ENCODE results near the gene CEP152.
"Not testable (repeated sequence)": the region's sequence is repeated elsewhere in the genome, so short reads cannot be mapped to it uniquely, and the experiment has no call there.

The CEP152 gene

GRCh38 chr15:48814286-48814685 lies 3.4 kb upstream of the CEP152 start:
- no peak for FAIRE-seq
- DNase-seq (ENCODE audit: insufficient read length, low spot score) = no peak

GRCh38 chr15:48811325-48811958 lies 573 bp upstream of the CEP152 start:
- FAIRE-seq = no peak
- DNase-seq (ENCODE audit: insufficient read length, low spot score) = no peak

DNA sequence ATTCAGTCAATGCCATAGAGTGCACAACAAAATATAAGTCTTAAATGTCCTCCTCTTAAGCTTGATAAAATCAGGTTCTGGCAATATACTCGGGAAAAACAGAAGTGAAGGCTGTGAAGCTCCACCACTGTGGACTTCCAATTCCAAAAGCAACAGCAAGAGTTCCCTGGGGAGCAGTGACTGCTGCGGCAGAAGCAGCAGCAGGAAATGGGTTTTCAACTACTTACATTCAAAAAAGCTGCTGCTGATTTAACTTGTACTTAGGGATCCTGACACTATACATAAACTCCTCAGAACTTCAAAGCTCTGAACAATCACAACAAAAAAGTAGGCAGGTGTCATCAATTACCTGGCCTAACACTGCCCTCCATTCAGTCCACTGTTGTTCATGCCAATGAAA lies 4.7 kb downstream of the CEP152 start:
- no peak for DNase-seq (ENCODE audit: insufficient read length, low spot score)

DNA sequence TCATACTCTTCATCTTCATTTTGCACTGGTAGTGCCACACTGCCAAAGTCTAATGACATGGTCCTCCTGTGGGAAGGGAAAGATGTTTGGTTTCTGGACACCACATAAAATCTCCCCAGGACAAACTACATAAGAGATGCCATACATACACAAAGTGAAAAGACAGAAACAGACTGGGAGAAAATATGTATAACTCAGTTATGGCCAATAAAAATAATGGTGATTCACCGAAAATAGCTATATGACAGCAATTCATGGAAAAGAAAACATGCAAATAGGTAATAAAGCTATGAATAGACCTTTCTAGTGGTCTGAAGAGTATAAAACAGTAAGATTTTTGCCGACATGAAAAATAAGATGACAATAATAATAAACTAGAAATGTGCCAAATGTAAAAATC lies 5.3 kb downstream of the CEP152 start:
- no peak for FAIRE-seq
- DNase-seq (ENCODE audit: insufficient read length, low spot score) = no peak

More for the DNA sequence above, 4.7 kb downstream of the CEP152 start:
- FAIRE-seq = peak; percentile 26

DNA sequence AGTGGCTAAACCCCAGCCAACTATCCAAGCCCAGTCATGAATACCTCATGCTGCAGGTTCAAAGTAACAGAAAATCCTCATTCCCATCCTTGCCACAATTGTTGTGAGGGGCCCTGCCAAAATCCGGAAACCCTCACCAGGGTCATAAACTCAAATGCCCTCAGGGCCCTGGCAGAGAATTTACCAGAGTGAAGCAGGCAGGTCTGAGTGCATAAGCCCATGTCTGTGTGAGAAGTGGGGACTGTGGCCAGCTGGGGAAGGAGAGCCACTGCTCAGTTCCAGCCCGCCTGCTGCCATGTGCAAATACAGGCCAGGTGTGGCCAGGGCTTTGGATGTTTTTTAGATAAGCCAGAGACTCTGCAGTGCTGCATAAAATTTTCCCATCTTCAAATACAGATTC lies 7.0 kb downstream of the CEP152 start:
- no peak for DNase-seq (ENCODE audit: insufficient read length, low spot score)

DNA sequence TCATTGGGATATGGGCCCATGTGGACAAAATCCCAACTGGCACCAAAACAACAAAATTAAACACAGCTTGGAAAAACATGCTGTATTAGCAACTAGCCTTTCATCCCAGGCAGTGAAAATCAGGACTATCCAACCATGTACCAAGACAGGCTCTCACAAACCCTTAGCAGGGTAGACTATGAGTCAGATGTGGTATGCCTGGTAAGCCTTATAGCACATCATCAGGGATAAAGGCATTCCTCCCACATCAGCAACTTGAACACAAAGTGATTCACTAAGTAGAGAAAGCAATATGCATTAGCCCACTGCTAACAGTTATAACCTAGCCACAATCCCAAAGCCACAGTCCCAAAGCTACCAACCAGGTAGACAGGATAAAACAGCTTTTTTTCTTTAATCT lies 8.0 kb downstream of the CEP152 start:
- no peak for DNase-seq (ENCODE audit: insufficient read length, low spot score)
- FAIRE-seq = peak; percentile 37

More for the DNA sequence above, 7.0 kb downstream of the CEP152 start:
- no peak for FAIRE-seq

DNA sequence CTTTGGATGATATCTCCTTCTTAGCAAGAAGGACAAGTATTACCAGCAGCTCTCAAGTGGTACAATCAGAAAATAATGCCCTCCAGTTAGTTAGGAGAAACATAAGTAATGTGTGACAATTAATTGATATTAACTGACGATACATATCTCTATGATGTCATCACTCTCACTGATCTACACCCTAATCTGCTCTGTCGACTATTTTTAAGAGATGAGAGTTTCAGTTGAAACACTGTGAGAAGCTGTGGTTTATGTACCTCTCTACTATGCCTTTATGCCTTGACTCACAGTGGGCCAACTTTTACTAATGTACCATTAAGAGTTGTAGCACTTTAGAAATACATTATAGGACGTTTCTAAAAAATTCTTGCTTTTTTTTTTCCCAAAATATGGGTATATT lies 8.6 kb downstream of the CEP152 start:
- no peak for DNase-seq (ENCODE audit: insufficient read length, low spot score)
- no peak for FAIRE-seq

- FAIRE-seq (peak; percentile 44), DNase-seq (ENCODE audit: insufficient read length, low spot score) (no peak)
These were observed 9.9 kb downstream of the CEP152 start for GRCh38 chr15:48800811-48801455.

DNA sequence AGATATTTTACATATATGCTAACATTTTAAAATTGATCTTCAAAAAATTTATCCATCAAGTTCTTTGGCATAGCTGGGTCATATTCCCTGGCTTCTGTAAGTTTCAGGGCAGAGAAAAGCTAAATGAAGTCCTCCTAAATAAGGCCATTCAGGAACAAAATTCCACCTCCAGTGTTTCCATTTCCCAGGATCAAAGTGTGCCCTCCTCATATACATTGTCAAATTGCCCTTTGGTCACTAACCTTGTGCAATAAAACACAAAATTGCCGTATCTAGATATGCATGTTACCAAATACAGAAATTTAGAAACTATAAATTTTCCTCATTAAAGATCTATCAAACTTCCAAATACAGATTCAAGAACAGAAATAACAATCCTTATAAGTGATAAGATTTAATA lies 10.6 kb downstream of the CEP152 start:
- no peak for DNase-seq (ENCODE audit: insufficient read length, low spot score)
- FAIRE-seq = no peak

DNA sequence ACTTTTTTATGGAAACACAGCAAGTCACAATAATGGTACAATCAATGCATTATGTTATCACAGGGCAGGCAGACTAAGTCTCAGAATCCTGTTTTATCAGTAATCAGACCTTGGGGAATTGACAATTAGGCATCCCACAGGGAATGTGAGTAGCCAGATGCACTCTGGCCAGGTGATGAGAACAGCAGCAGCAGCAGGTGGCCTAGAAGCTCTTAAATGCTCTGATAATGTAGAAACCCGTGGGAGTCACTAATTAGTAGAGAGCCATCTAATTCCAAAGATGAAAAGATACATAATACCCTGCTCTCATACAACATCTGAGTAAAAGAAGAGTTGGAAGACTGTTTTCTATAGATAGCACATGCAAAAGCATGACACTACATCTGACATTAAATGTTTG lies 12.6 kb downstream of the CEP152 start:
- DNase-seq (ENCODE audit: insufficient read length, low spot score) (no peak), FAIRE-seq (no peak)

GRCh38 chr15:48796930-48797329 lies 13.9 kb downstream of the CEP152 start:
- DNase-seq (ENCODE audit: insufficient read length, low spot score) (no peak), FAIRE-seq (peak; percentile 79)

DNA sequence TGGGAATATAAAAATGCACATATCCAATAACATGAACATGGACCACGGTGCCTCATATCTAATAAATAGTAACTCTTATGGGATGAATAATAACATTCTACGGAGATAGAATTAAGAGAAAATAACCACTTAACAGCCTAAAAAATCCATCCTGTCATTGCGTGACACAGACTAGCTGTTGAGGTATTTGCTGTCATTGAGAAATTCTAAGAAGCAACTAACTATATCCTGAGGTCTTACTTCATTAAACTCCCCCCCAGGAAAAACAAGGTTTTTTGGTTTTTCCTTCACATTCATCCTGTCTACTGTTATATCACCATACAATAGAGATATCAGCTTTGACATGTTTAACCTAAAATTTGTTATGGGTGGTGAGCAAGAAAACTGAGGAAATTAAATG lies 14.3 kb downstream of the CEP152 start:
- FAIRE-seq = no peak
- no peak for DNase-seq (ENCODE audit: insufficient read length, low spot score)

DNA sequence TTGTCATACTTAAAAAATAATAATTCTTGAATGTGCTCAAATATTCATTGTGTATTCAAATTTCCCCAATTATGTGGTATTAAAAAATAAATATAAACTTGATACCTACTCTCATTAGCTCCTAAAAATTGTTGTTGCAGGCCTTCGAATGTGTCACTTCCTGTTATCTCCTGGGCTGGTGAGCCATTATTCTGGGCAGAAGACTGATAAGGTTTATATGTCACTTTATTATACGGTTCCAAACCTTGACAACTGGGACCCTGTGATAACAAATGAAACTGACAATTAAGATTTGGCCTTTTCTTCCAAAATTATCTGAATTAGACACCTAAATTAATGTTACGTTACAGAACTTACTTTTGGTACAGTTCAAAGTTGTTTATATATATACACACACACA lies 15.0 kb downstream of the CEP152 start:
- FAIRE-seq = peak; percentile 81
- DNase-seq (ENCODE audit: insufficient read length, low spot score) = no peak

GRCh38 chr15:48794697-48795134 lies 16.2 kb downstream of the CEP152 start:
- peak; percentile 96 for FAIRE-seq
- DNase-seq (ENCODE audit: insufficient read length, low spot score) = peak; percentile 5

DNA sequence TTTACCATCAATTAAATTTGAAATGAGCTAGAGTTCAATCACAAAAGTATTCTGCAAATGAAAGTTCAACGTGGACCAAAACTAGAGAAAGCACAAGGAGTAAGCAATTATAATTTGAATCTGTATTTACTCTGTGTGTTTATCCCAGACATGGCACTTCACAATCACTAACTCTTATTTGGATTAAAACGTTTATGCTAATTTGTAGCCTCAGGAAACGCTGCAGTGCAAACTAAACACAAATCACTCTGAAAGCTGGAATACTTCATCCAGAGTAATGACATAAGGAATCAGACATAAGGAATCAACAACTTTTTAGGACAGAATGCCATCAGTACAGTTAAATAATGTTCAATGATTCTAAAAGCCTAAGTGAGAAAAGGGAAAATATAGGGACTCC lies 18.5 kb downstream of the CEP152 start:
- DNase-seq (ENCODE audit: insufficient read length, low spot score) (no peak), FAIRE-seq (no peak)

GRCh38 chr15:48790466-48791115 lies 20.3 kb downstream of the CEP152 start:
- DNase-seq (ENCODE audit: insufficient read length, low spot score) = not testable (repeated sequence)
- peak; percentile 23 for FAIRE-seq

DNA sequence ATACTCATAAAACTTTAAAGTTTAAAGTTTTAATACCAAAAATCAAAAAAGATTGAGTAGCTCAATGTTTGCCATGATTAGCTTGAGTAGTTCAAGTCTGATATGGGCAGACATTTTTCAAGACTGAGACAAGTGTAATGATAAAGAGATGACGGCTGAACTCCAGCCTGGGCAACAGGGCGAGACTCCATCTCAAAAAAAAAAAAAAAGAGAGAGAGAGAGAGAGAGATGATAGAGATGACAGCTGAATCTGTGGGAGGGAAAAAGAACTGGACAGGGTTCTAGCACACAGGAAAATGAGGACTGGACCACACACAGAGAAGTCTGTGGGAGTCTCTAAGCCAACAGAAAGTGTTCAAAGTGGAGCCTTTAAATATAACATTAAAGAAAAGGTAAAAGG lies 25.2 kb downstream of the CEP152 start:
- FAIRE-seq = no peak
- no peak for DNase-seq (ENCODE audit: insufficient read length, low spot score)

- FAIRE-seq (no peak), DNase-seq (ENCODE audit: insufficient read length, low spot score) (no peak)
These were observed 25.7 kb downstream of the CEP152 start for GRCh38 chr15:48785195-48785594.

GRCh38 chr15:48784756-48785155 lies 26.1 kb downstream of the CEP152 start:
- FAIRE-seq = no peak

DNA sequence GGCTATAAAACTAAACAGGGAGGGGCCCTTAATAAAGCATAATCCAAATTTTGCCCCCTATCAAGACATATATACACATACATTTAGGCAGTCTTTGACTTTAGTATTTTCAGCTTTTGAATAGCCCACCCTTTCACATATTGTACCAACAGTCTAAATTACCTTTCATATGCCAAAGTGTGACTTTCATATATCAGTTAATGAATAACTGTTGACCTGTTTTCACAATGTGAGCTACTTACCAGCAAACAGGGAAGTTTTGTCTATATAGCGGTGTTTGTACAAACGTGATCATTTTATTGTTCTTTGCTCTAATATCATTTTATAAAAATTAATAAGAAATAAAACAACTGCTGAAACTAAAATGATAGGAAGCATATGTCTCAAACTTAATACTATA lies 28.0 kb downstream of the CEP152 start:
- FAIRE-seq (no peak), DNase-seq (ENCODE audit: insufficient read length, low spot score) (no peak)

More at GRCh38 chr15:48784756-48785155, 26.1 kb downstream of the CEP152 start:
- DNase-seq (ENCODE audit: insufficient read length, low spot score) = no peak

DNA sequence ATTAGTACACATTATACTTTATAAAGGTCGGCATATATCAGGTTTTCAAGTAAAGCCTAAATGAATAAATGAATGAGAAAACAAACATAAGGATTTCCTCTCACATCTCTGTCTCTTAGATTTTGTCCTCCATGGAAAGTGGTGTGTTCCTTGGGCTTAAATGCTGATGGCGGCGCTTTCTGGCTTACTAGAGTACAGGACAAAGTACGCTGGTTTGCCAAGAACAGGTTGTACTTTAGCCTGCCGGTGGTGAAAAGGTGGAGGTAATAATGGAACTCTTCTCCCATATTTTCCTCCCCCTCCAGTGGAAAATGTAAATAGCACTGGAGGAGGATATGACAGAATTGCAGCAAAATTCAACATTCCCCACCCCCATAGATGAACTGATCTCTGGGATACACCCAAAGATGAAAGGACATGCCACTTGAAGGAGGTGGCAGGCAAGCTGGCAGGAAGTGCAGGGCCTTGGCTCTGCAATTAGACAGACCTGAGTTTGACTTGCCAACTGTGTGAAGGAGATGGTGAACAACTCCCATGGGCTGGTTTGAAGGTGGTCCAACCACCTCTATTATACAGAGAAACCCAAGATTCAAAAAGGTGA lies 29.3 kb downstream of the CEP152 start:
- no peak for DNase-seq (ENCODE audit: insufficient read length, low spot score)
- no peak for FAIRE-seq

DNA sequence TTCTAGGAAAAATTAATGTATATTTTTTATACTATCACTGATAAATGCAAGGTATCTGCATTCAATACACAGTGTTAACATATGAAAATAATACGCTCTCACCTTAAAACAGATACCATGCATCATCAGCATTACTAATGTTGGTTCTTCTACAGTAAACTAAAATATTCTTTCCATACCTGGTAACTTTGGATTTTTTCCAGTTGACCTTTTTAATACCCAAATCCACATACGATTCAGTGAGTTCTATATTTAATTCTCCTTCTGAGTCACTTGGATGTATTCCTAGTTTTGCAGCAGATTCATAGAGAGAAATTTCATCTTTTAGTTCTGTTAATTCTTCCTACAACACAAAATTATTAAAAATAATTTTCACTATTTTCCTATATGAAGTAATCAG lies 29.9 kb downstream of the CEP152 start:
- no peak for DNase-seq (ENCODE audit: insufficient read length, low spot score)
- FAIRE-seq = no peak

Data from GM19239 (cell line).